GM19463 (cell line): ENCODE data around the gene USP46.

Experiments
- ATAC-seq: cut with Tn5 transposase; IDR thresholded peaks from one replicate; pipeline ENCODE4 v1.9.1; 2021; ENCODE audit warnings: mild to moderate bottlenecking, moderate library complexity; ENCODE audit not compliant: unreplicated experiment

Gene USP46

GRCh38 chr4:52576961-52577623, 82.0 kb downstream of the USP46 start:
- no peak for ATAC-seq

- ATAC-seq, result no peak
Observed at GRCh38 chr4:52576326-52576725, 82.8 kb downstream of the USP46 start.

- no peak for ATAC-seq
Observed at GRCh38 chr4:52575406-52575805, 83.7 kb downstream of the USP46 start.

GRCh38 chr4:52574036-52574435, 85.1 kb downstream of the USP46 start:
- ATAC-seq, result no peak

- ATAC-seq, result no peak
Observed at GRCh38 chr4:52573551-52573950, 85.5 kb downstream of the USP46 start.

- no peak for ATAC-seq
Observed at GRCh38 chr4:52572936-52573485, 86.1 kb downstream of the USP46 start.

GRCh38 chr4:52568351-52568750, 90.8 kb downstream of the USP46 start:
- no peak for ATAC-seq

- no peak for ATAC-seq
Observed at GRCh38 chr4:52566136-52567031, 92.7 kb downstream of the USP46 start.

GRCh38 chr4:52560844-52561280, 98.2 kb downstream of the USP46 start:
- no peak for ATAC-seq

- ATAC-seq, result no peak
Observed at GRCh38 chr4:52555356-52555716, 103.8 kb downstream of the USP46 start.

- no peak for ATAC-seq
Observed at GRCh38 chr4:52554612-52555355, 104.3 kb downstream of the USP46 start.

GRCh38 chr4:52552778-52553177, 106.3 kb downstream of the USP46 start:
- no peak for ATAC-seq

GRCh38 chr4:52551487-52551886, 107.6 kb downstream of the USP46 start:
- ATAC-seq, result no peak

GRCh38 chr4:52550186-52550585, 108.9 kb downstream of the USP46 start:
- ATAC-seq, result no peak

- ATAC-seq, result no peak
Observed at GRCh38 chr4:52548818-52549570, 110.1 kb downstream of the USP46 start.

- no peak for ATAC-seq
Observed at GRCh38 chr4:52546449-52546848, 112.7 kb downstream of the USP46 start.

- no peak for ATAC-seq
Observed at GRCh38 chr4:52545099-52546069, 113.7 kb downstream of the USP46 start.
